ENCODE measurements around the gene RHOA. TPM values are rescaled to one million over a fixed set of nuclear protein-coding genes. Genes with fewer than 3 reads are reported as not detected.
"Not testable (repeated sequence)": the region's sequence is repeated elsewhere in the genome, so short reads cannot be mapped to it uniquely, and the experiment has no call there.

Gene RHOA
- total RNA-seq, 1 experiment from 2014 or later: 497 TPM

- H3K27ac ChIP-seq (ENCODE audit: low read depth, low read length): no peak overlapping the region
- H3K9ac ChIP-seq (ENCODE audit: low read length): no peak overlapping the region
- BruUV-seq (replicated peaks): no TSS peak
- TF ChIP-seq YY1 (IDR thresholded peaks at IDR 0.05; ENCODE audit: extremely low read depth, insufficient replicate concordance, low read depth, low read length) (peak; percentile 70), ZNF274 (IDR thresholded peaks at IDR 0.05; ENCODE audit: low read depth, low read length) (no peak)
- intact Hi-C loops (cut with micrococcal nuclease): no loop called here
- peaks cover 49% of the 10 kb centered on the region for H4K20me1 ChIP-seq (ENCODE audit: insufficient read depth)
- H3K36me3 ChIP-seq (ENCODE audit: control insufficient read depth in 1 of 2, insufficient read depth in 2 of 2, low read length in 2 of 2): peaks cover 2 to 18% of the 10 kb centered on the region in 2 experiments; a peak in 3 of 4 replicates
- no peak overlapping the region for H2AFZ ChIP-seq (ENCODE audit: low read depth, low read length, poor library complexity, severe bottlenecking)
- ATAC-seq (peak; percentile 72), DNase-seq (ENCODE audit: low read depth, low spot score) (no peak)
- CTCF ChIA-PET: no interaction called here
- H3K4me2 ChIP-seq (ENCODE audit: low read length): no peak overlapping the region
- POLR2A ChIA-PET: interaction anchor here (0.6 kb wide), 1 partner anchor 19 kb away, joined by 4 read pairs; no protein-coding TSS in a partner anchor
- H3K4me1 ChIP-seq (ENCODE audit: control insufficient read depth in 1 of 2, insufficient read depth in 2 of 2, low read length in 2 of 2): peaks cover 0 to 4% of the 10 kb centered on the region in 2 experiments; a peak in 1 of 4 replicates
- RAD21 ChIA-PET (ENCODE audit: low non-redundant PET in 1 of 2, low total read pairs in 2 of 2, uncharacterized antibody in 2 of 2, unreplicated experiment in 2 of 2): no interaction called here
- H3K9me3 ChIP-seq (ENCODE audit: control insufficient read depth in 1 of 2, insufficient read depth in 1 of 2, low read depth in 1 of 2, low read length in 2 of 2): no peaks in the 10 kb centered on the region
- H3K79me2 ChIP-seq (ENCODE audit: insufficient read depth, low read length): peaks cover 100% of the 10 kb centered on the region
- H3K27me3 ChIP-seq (ENCODE audit: insufficient read depth, low read length): no peaks in the 10 kb centered on the region
- H3K4me3 ChIP-seq (replicated peaks in 1 of 2; ENCODE audit: low read depth in 1 of 2, low read length in 2 of 2): no peak overlapping the region
- no peaks in the 10 kb centered on the region for H3K9me2 ChIP-seq (ENCODE audit: insufficient read depth)
Measured at GRCh38 chr3:49397470-49397869, 14.3 kb downstream of the RHOA start.

- ATAC-seq; BruUV-seq (replicated peaks); H3K9ac ChIP-seq (ENCODE audit: low read length); intact Hi-C loops (cut with micrococcal nuclease); DNase-seq (ENCODE audit: low read depth, low spot score); H3K4me2 ChIP-seq (ENCODE audit: low read length); H3K36me3 ChIP-seq (ENCODE audit: control insufficient read depth in 1 of 2, insufficient read depth in 2 of 2, low read length in 2 of 2); H3K4me3 ChIP-seq (replicated peaks in 1 of 2; ENCODE audit: low read depth in 1 of 2, low read length in 2 of 2); H3K27me3 ChIP-seq (ENCODE audit: insufficient read depth, low read length); RAD21 ChIA-PET (ENCODE audit: low non-redundant PET in 1 of 2, low total read pairs in 2 of 2, uncharacterized antibody in 2 of 2, unreplicated experiment in 2 of 2); H3K27ac ChIP-seq (ENCODE audit: low read depth, low read length); H3K9me3 ChIP-seq (ENCODE audit: control insufficient read depth in 1 of 2, insufficient read depth in 1 of 2, low read depth in 1 of 2, low read length in 2 of 2); POLR2A ChIA-PET; H3K4me1 ChIP-seq (ENCODE audit: control insufficient read depth in 1 of 2, insufficient read depth in 2 of 2, low read length in 2 of 2); CTCF ChIA-PET; H3K9me2 ChIP-seq (ENCODE audit: insufficient read depth); H2AFZ ChIP-seq (ENCODE audit: low read depth, low read length, poor library complexity, severe bottlenecking): not testable (repeated sequence)
- Histone ChIP-seq H4K20me1 (ENCODE audit: insufficient read depth) (peaks cover 31% of the 10 kb centered on the region; the same call in 1 of the 2 replicates), H3K79me2 (ENCODE audit: insufficient read depth, low read length) (peaks cover 99% of the 10 kb centered on the region)
Measured at GRCh38 chr3:49391310-49391709, 20.5 kb downstream of the RHOA start.
